Vagina (tissue), 2 donors: Measurements from ENCODE around the gene SRRM3. TPM values are rescaled to one million over a fixed set of nuclear protein-coding genes. Genes with fewer than 3 reads are reported as not detected.
"Not testable (repeated sequence)": the region's sequence is repeated elsewhere in the genome, so short reads cannot be mapped to it uniquely, and the experiment has no call there.

Experiments used
- DNase-seq, 2 donors: peaks; one replicate each; pipeline ENCODE4 v3.0.0-alpha.2; 2017; ENCODE audit errors: extremely low spot score in 2 of 2
- H3K27ac ChIP-seq: fragments of 200-600 bp; sonication (generic); one replicate; pipeline ENCODE4 v1.5.1; 2019
- H3K27me3 ChIP-seq: fragments of 200-600 bp; sonication (generic); one replicate; pipeline ENCODE4 v1.5.1; 2019
- H3K36me3 ChIP-seq, 2 donors: fragments of 200-600 bp; sonication (generic); one replicate each; pipeline ENCODE4 v1.5.1; 2017 to 2019
- H3K4me1 ChIP-seq: fragments of 200-600 bp; sonication (generic); one replicate; pipeline ENCODE4 v1.5.1; 2019
- H3K4me3 ChIP-seq, 2 donors: fragments of 200-600 bp; sonication (generic); 1 replicate in 1 of 2; 2 replicates in 1 of 2; pipeline ENCODE4 v1.5.1; 2016 to 2019
- H3K9me3 ChIP-seq: fragments of 200-600 bp; sonication (generic); one replicate; pipeline ENCODE4 v1.5.1; 2019
- POLR2A ChIP-seq, 2 donors: fragments of 450-650 bp; IDR thresholded peaks; one replicate each; pipeline ENCODE4 v1.6.1; 2017; ENCODE audit warnings: antibody characterized with exemption in 2 of 2, mild to moderate bottlenecking in 2 of 2, moderate library complexity in 2 of 2
- POLR2AphosphoS5 ChIP-seq, 2 donors: sonication (generic); formaldehyde crosslinking; IDR thresholded peaks; one replicate each; pipeline ENCODE4 v1.9.0; 2017; ENCODE audit warnings: antibody characterized with exemption in 2 of 2, mild to moderate bottlenecking in 2 of 2, low read depth in 1 of 2; ENCODE audit not compliant: insufficient read depth in 1 of 2
- intact Hi-C: fragments of 100-400 bp; cut with DNase I; formaldehyde crosslinking; loops from one replicate; pipeline ENCODE4 v1.15.1; 2023
- total RNA-seq: library from RNA; depleted of rRNA; stranded (reverse); fragments of >200 nt; gene quantifications from one replicate; pipeline ENCODE4 v1.2.3, GENCODE V29; 2016
- TF ChIP-seq, protein P1 (sequence below), 3 experiments: fragments of 450-650 bp in 2 of 3; fragments of 200-600 bp in 1 of 3; sonication (generic) in 1 of 3; IDR thresholded peaks; one replicate each; pipeline ENCODE4 v1.5.1; 2017 to 2019; ENCODE audit warnings: antibody characterized with exemption in 3 of 3, mild to moderate bottlenecking in 2 of 3, moderate library complexity in 2 of 3

Gene SRRM3
- total RNA-seq, 1 donor from 2014 or later, result 9.8 TPM

- H3K4me3 ChIP-seq, result no peak overlapping the region
- peak overlapping the region; percentile 100 for H3K27ac ChIP-seq
- H3K27me3 ChIP-seq, result no peaks in the 10 kb centered on the region
- no peaks in the 10 kb centered on the region for H3K36me3 ChIP-seq
- TF ChIP-seq, protein P1, sequence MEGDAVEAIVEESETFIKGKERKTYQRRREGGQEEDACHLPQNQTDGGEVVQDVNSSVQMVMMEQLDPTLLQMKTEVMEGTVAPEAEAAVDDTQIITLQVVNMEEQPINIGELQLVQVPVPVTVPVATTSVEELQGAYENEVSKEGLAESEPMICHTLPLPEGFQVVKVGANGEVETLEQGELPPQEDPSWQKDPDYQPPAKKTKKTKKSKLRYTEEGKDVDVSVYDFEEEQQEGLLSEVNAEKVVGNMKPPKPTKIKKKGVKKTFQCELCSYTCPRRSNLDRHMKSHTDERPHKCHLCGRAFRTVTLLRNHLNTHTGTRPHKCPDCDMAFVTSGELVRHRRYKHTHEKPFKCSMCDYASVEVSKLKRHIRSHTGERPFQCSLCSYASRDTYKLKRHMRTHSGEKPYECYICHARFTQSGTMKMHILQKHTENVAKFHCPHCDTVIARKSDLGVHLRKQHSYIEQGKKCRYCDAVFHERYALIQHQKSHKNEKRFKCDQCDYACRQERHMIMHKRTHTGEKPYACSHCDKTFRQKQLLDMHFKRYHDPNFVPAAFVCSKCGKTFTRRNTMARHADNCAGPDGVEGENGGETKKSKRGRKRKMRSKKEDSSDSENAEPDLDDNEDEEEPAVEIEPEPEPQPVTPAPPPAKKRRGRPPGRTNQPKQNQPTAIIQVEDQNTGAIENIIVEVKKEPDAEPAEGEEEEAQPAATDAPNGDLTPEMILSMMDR (IDR thresholded peaks at IDR 0.05), result peak; percentile 100
- TF ChIP-seq POLR2AphosphoS5 (IDR thresholded peaks at IDR 0.05; ENCODE audit: insufficient read depth in 1 of 2, low read depth in 1 of 2) (peak; percentile 66 to 92), POLR2A (IDR thresholded peaks at IDR 0.05) (no peak)
- no peaks in the 10 kb centered on the region for H3K9me3 ChIP-seq
- intact Hi-C loops, result loop anchor here (1.0 kb wide), 1 partner anchor 23 kb away; no protein-coding TSS in a partner anchor
- peaks cover 20% of the 10 kb centered on the region for H3K4me1 ChIP-seq
- no peak for DNase-seq
Measured at GRCh38 chr7:76314042-76314721, 112.5 kb downstream of the SRRM3 start.

DNA sequence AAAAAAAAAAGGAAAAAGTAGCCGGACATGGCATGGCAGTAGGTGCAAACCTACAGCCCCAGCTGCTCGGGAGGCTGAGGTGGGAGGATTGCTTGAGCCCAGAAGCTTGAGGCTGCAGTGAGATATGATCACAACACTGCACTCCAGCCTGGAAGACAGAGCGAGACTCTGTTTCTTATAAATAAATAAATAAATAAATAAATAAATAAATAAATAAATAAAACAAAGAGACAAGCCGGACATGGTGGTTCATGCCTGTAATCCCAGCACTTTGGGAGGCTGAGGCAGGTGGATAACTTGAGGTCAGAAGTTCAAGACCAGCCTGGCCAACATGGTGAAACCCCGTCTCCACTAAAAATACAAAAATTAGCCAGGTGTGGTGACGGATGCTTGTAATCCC, 113.0 kb downstream of the SRRM3 start:
- H3K27me3 ChIP-seq, H3K36me3 ChIP-seq, H3K9me3 ChIP-seq, H3K4me3 ChIP-seq, DNase-seq: not testable (repeated sequence)
- Histone ChIP-seq H3K27ac (peak overlapping the region; percentile 100), H3K4me1 (peaks cover 23% of the 10 kb centered on the region)
- intact Hi-C loops, result loop anchor here (1.0 kb wide), 1 partner anchor 23 kb away; no protein-coding TSS in a partner anchor

DNA sequence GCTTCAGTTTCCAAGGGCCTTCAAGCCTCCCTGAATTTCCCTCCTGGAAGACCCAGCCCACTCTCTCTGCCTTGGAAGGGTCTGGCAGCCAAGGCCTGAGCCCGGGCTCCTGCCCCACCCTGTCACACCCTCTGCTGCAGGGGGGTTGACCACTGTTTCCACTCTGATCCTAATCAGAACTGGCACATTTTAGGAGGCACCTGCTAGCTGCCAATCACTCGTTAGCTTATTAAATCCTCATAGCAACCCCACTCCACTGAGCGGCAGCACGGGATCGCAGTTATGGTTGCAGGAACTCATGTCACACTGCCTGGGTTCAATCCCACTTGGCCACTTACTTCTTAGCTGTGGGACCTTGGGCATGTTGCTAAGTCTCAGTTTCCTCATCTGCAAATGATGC, 113.7 kb downstream of the SRRM3 start:
- H3K27ac ChIP-seq, result no peak overlapping the region
- DNase-seq, result peak in 1 of 2 donors; percentile 86
- no peaks in the 10 kb centered on the region for H3K36me3 ChIP-seq
- no peaks in the 10 kb centered on the region for H3K9me3 ChIP-seq
- peaks cover 21% of the 10 kb centered on the region for H3K4me1 ChIP-seq
- H3K27me3 ChIP-seq, result no peaks in the 10 kb centered on the region
- TF ChIP-seq POLR2A (IDR thresholded peaks at IDR 0.05) (no peak), POLR2AphosphoS5 (IDR thresholded peaks at IDR 0.05; ENCODE audit: insufficient read depth in 1 of 2, low read depth in 1 of 2) (no peak)
- TF ChIP-seq, protein P1 (IDR thresholded peaks at IDR 0.05), result no peak
- intact Hi-C loops, result no loop called here
- H3K4me3 ChIP-seq, result no peak overlapping the region

DNA sequence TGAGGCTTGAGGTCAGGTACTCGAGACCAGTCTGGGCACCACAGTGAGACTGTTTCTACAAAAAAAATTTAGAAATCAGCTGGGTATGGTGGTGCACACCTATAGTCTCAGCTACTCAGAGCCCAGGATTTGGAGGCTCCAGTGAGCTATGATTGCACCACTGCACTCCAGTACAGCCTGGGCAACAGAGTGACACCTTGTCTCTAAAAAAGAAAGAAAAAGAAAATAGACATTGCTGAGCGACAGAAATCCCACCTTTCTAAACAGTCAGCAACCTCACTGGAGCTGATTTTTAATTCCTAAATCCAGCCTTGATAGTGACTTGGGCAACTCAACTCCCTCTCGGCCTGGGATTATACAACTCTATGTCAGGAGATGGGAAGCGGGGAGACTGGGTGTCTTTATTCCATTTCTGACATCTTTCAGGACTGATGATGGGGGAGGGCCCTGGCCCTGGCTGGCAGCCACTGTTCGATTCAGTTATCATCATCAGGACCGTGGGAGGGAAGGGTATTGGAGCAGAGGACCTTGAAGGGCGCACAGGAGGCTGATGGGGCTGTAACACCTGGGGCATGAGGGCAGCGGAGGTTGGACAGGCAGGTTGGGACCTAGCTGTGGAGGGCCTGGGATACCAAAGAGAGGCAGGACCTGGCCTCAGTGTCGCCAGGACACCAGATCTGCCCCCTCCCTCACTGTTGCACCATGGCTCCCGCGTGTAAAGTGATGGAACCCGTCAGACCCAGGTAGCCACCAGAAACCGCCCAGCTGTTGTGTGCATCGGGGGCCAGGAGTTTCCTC, 115.5 kb downstream of the SRRM3 start:
- peak overlapping the region; percentile 75 to 76 for H3K4me3 ChIP-seq

DNA sequence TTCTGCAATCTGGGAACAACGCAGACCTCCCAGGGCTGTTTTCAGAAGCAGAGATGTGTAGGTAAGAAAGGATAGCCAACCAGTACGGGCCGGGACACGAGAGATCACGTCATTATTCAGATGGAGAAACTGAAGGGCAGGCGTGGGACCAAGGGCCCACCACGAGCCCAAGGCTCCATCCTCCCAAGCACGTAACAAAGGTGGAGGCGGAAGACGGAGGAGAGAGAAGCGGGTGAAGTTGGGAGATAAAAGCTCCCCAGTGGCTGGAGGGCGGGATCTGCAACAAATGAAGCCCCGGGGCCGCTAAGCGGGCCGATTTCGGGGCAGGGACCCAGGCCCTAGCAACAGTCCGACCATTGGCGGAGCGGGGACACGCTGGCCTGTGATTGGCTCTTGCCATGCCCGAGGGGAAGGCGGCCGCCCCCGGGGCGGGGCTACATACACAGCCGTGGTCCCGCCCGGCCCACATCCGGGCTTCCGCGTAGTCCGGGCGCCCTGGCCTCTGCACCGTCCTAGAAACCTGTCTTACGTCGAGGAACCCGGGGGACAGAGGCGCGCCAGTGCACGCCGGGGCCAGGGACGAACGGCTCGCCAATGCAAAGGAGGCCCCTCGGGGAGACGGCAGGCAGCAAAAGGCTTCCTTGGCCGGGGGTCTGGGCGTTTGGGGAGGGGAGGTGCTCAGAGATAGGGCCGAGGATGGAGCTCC, 116.2 kb downstream of the SRRM3 start:
- Histone ChIP-seq H3K36me3 (peaks cover 0 to 5% of the 10 kb centered on the region in 2 donors), H3K27me3 (no peaks in the 10 kb centered on the region), H3K27ac (peak overlapping the region; percentile 99), H3K4me1 (peaks cover 14% of the 10 kb centered on the region), H3K9me3 (no peaks in the 10 kb centered on the region), H3K4me3 (peak overlapping the region; percentile 75 to 76)
- intact Hi-C loops, result loop anchor here (2.0 kb wide), 1 partner anchor 41 kb away; the partner anchor contains the start of gene YWHAG
- DNase-seq, result peak in 1 of 2 donors; percentile 98
- TF ChIP-seq POLR2A (IDR thresholded peaks at IDR 0.05) (peak; percentile 12 to 84), POLR2AphosphoS5 (IDR thresholded peaks at IDR 0.05; ENCODE audit: insufficient read depth in 1 of 2, low read depth in 1 of 2) (peak; percentile 90 to 99)
- TF ChIP-seq, protein P1 (IDR thresholded peaks at IDR 0.05), result no peak

More for the DNA sequence above, 115.5 kb downstream of the SRRM3 start:
- DNase-seq, result no peak
- Histone ChIP-seq H3K36me3 (peaks cover 0 to 4% of the 10 kb centered on the region in 2 donors), H3K27ac (peak overlapping the region; percentile 99), H3K9me3 (no peaks in the 10 kb centered on the region), H3K4me1 (peaks cover 14% of the 10 kb centered on the region), H3K27me3 (no peaks in the 10 kb centered on the region)
- TF ChIP-seq POLR2A (IDR thresholded peaks at IDR 0.05) (no peak), POLR2AphosphoS5 (IDR thresholded peaks at IDR 0.05; ENCODE audit: insufficient read depth in 1 of 2, low read depth in 1 of 2) (no peak)
- TF ChIP-seq, protein P1 (IDR thresholded peaks at IDR 0.05), result no peak
- intact Hi-C loops, result no loop called here
